T-helper 2 cell treated with Interferon-gamma antibody and Interleukin-4, amounts not matched to agents 5 μg/mL and 100 μg/mL, for 36 hours (primary cell): Measurements from ENCODE around the gene TERT.
A peak's percentile ranks its signal among the peaks of the same experiment; 100 is the strongest.
"Not testable (repeated sequence)": the region's sequence is repeated elsewhere in the genome, so short reads cannot be mapped to it uniquely, and the experiment has no call there.

Experiments used
- DNase-seq: peaks from one replicate; pipeline ENCODE4 v3.0.0; 2021; ENCODE audit warnings: low spot score
- H3K27ac Mint-ChIP-seq: one replicate; pipeline ENCODE4 v1.8.0; 2021; ENCODE audit warnings: mild to moderate bottlenecking, mixed read lengths
- H3K27me3 Mint-ChIP-seq: one replicate; pipeline ENCODE4 v1.8.0; 2021; ENCODE audit warnings: low read depth, mixed read lengths
- H3K36me3 Mint-ChIP-seq: one replicate; pipeline ENCODE4 v1.8.0; 2021; ENCODE audit warnings: low read depth, mixed read lengths
- H3K4me1 Mint-ChIP-seq: one replicate; pipeline ENCODE4 v1.8.0; 2021; ENCODE audit warnings: low read depth, mixed read lengths
- H3K4me3 Mint-ChIP-seq: one replicate; pipeline ENCODE4 v1.8.0; 2022; ENCODE audit warnings: mild to moderate bottlenecking, moderate library complexity, mixed read lengths
- H3K9me3 Mint-ChIP-seq: one replicate; pipeline ENCODE4 v1.8.0; 2021; ENCODE audit warnings: mixed read lengths

TERT gene

GRCh38 chr5:1326532-1326875 is 31.6 kb upstream of the TERT start:
- H3K4me1 Mint-ChIP-seq, H3K27me3 Mint-ChIP-seq, H3K4me3 Mint-ChIP-seq, H3K9me3 Mint-ChIP-seq, DNase-seq: not testable (repeated sequence)
- Mint-ChIP-seq H3K36me3 (peaks cover 43% of the 10 kb centered on the region), H3K27ac (peak overlapping the region; percentile 63)

GRCh38 chr5:1325870-1326531 is 31.1 kb upstream of the TERT start:
- no peak for DNase-seq
- peaks cover 46% of the 10 kb centered on the region for H3K36me3 Mint-ChIP-seq
- no peaks in the 10 kb centered on the region for H3K27me3 Mint-ChIP-seq
- H3K27ac Mint-ChIP-seq, result peak overlapping the region; percentile 63
- peaks cover 10% of the 10 kb centered on the region for H3K4me1 Mint-ChIP-seq
- no peaks in the 10 kb centered on the region for H3K9me3 Mint-ChIP-seq
- no peak overlapping the region for H3K4me3 Mint-ChIP-seq

GRCh38 chr5:1325191-1325741 is 30.4 kb upstream of the TERT start:
- Mint-ChIP-seq H3K36me3 (peaks cover 43% of the 10 kb centered on the region), H3K27me3 (no peaks in the 10 kb centered on the region), H3K4me3 (no peak overlapping the region), H3K4me1 (peaks cover 10% of the 10 kb centered on the region), H3K27ac (no peak overlapping the region), H3K9me3 (no peaks in the 10 kb centered on the region)
- DNase-seq, result no peak

GRCh38 chr5:1324719-1325190 is 29.9 kb upstream of the TERT start:
- Mint-ChIP-seq H3K9me3 (no peaks in the 10 kb centered on the region), H3K4me3 (no peak overlapping the region), H3K27me3 (no peaks in the 10 kb centered on the region), H3K36me3 (peaks cover 45% of the 10 kb centered on the region), H3K27ac (no peak overlapping the region), H3K4me1 (peaks cover 10% of the 10 kb centered on the region)
- no peak for DNase-seq

- H3K4me3 Mint-ChIP-seq, result no peak overlapping the region
- H3K36me3 Mint-ChIP-seq, result peaks cover 45% of the 10 kb centered on the region
- H3K9me3 Mint-ChIP-seq, result no peaks in the 10 kb centered on the region
- H3K4me1 Mint-ChIP-seq, result peaks cover 10% of the 10 kb centered on the region
- no peak overlapping the region for H3K27ac Mint-ChIP-seq
- no peak for DNase-seq
- H3K27me3 Mint-ChIP-seq, result no peaks in the 10 kb centered on the region
These were observed 29.4 kb upstream of the TERT start for GRCh38 chr5:1324301-1324700.

- no peaks in the 10 kb centered on the region for H3K27me3 Mint-ChIP-seq
- H3K36me3 Mint-ChIP-seq, result peaks cover 48% of the 10 kb centered on the region
These were observed 28.9 kb upstream of the TERT start for GRCh38 chr5:1323803-1324173.

GRCh38 chr5:1322955-1323802 is 28.3 kb upstream of the TERT start:
- DNase-seq, result no peak
- Mint-ChIP-seq H3K27me3 (no peaks in the 10 kb centered on the region), H3K4me1 (peaks cover 5% of the 10 kb centered on the region), H3K36me3 (peaks cover 51% of the 10 kb centered on the region), H3K9me3 (no peaks in the 10 kb centered on the region), H3K4me3 (no peak overlapping the region), H3K27ac (no peak overlapping the region)

More at GRCh38 chr5:1323803-1324173, 28.9 kb upstream of the TERT start:
- no peak overlapping the region for H3K4me3 Mint-ChIP-seq
- peaks cover 10% of the 10 kb centered on the region for H3K4me1 Mint-ChIP-seq
- DNase-seq, result no peak
- no peaks in the 10 kb centered on the region for H3K9me3 Mint-ChIP-seq
- H3K27ac Mint-ChIP-seq, result no peak overlapping the region

GRCh38 chr5:1322036-1322900 is 27.4 kb upstream of the TERT start:
- DNase-seq, result no peak
- no peak overlapping the region for H3K4me3 Mint-ChIP-seq
- no peak overlapping the region for H3K27ac Mint-ChIP-seq
- H3K27me3 Mint-ChIP-seq, result no peaks in the 10 kb centered on the region
- no peaks in the 10 kb centered on the region for H3K9me3 Mint-ChIP-seq
- H3K4me1 Mint-ChIP-seq, result peaks cover 6% of the 10 kb centered on the region
- H3K36me3 Mint-ChIP-seq, result peaks cover 54% of the 10 kb centered on the region

GRCh38 chr5:1321576-1321975 is 26.7 kb upstream of the TERT start:
- Mint-ChIP-seq H3K4me3 (no peak overlapping the region), H3K9me3 (no peaks in the 10 kb centered on the region), H3K36me3 (peaks cover 58% of the 10 kb centered on the region), H3K27ac (peak overlapping the region; percentile 26), H3K4me1 (peaks cover 11% of the 10 kb centered on the region), H3K27me3 (no peaks in the 10 kb centered on the region)
- no peak for DNase-seq

- Mint-ChIP-seq H3K4me1 (peaks cover 20% of the 10 kb centered on the region), H3K9me3 (no peaks in the 10 kb centered on the region), H3K27me3 (no peaks in the 10 kb centered on the region), H3K36me3 (peaks cover 55% of the 10 kb centered on the region), H3K27ac (no peak overlapping the region), H3K4me3 (no peak overlapping the region)
- DNase-seq, result no peak
These were observed 25.8 kb upstream of the TERT start for GRCh38 chr5:1320436-1321344.

- no peak overlapping the region for H3K4me3 Mint-ChIP-seq
These were observed 24.8 kb upstream of the TERT start for GRCh38 chr5:1319436-1320256.

GRCh38 chr5:1318659-1319251 is 23.9 kb upstream of the TERT start:
- DNase-seq, result no peak
- Mint-ChIP-seq H3K4me3 (no peak overlapping the region), H3K4me1 (peaks cover 37% of the 10 kb centered on the region), H3K36me3 (peaks cover 47% of the 10 kb centered on the region), H3K27ac (no peak overlapping the region), H3K27me3 (no peaks in the 10 kb centered on the region), H3K9me3 (no peaks in the 10 kb centered on the region)

More at GRCh38 chr5:1319436-1320256, 24.8 kb upstream of the TERT start:
- Mint-ChIP-seq H3K36me3 (peaks cover 49% of the 10 kb centered on the region), H3K27ac (peak overlapping the region; percentile 31), H3K4me1 (peaks cover 30% of the 10 kb centered on the region), H3K27me3 (no peaks in the 10 kb centered on the region), H3K9me3 (no peaks in the 10 kb centered on the region)
- DNase-seq, result no peak
